Liver (tissue), 9 donors: Measurements from ENCODE around the gene ATP2C1. TPM values are rescaled to one million over a fixed set of nuclear protein-coding genes. Genes with fewer than 3 reads are reported as not detected.

Experiments
- DNase-seq: peaks from one replicate; pipeline ENCODE4 v3.0.0-alpha.2; 2017; ENCODE audit warnings: low spot score
- H3K27ac ChIP-seq, 2 donors: one replicate each; pipeline ENCODE4 v1.7.0; 2013; ENCODE audit warnings: inconsistent platforms in 2 of 2, low read length in 2 of 2, control low read depth in 1 of 2, low read depth in 1 of 2, mild to moderate bottlenecking in 1 of 2
- H3K27me3 ChIP-seq, 4 donors: one replicate each; pipeline versions ENCODE4 v1.6.1 to v1.7.0; 2013; ENCODE audit warnings: low read length in 3 of 4, inconsistent platforms in 1 of 4, mild to moderate bottlenecking in 1 of 4, moderate library complexity in 1 of 4; ENCODE audit not compliant: control insufficient read depth in 4 of 4, insufficient read depth in 4 of 4
- H3K36me3 ChIP-seq, 4 donors: one replicate each; pipeline versions ENCODE4 v1.6.1 to v1.7.0; 2013; ENCODE audit warnings: low read length in 3 of 4, mild to moderate bottlenecking in 3 of 4, low read depth in 1 of 4, moderate library complexity in 1 of 4; ENCODE audit not compliant: control insufficient read depth in 4 of 4, insufficient read depth in 3 of 4
- H3K4me1 ChIP-seq, 4 donors: one replicate each; pipeline versions ENCODE4 v1.6.1 to v1.7.0; 2013; ENCODE audit warnings: low read length in 3 of 4, mild to moderate bottlenecking in 3 of 4, moderate library complexity in 1 of 4; ENCODE audit not compliant: control insufficient read depth in 4 of 4, insufficient read depth in 4 of 4
- H3K4me3 ChIP-seq, 3 donors: one replicate each; pipeline versions ENCODE4 v1.6.1 to v1.7.0; 2013; ENCODE audit warnings: low read length in 3 of 3, control low read depth in 1 of 3, low read depth in 1 of 3, mild to moderate bottlenecking in 1 of 3
- H3K9ac ChIP-seq, 2 donors: one replicate each; pipeline ENCODE4 v1.7.0; 2013; ENCODE audit warnings: low read length in 2 of 2, mild to moderate bottlenecking in 2 of 2, moderate library complexity in 2 of 2, control low read depth in 1 of 2, low read depth in 1 of 2
- H3K9me3 ChIP-seq, 4 donors: one replicate each; pipeline versions ENCODE4 v1.6.1 to v1.7.0; 2013; ENCODE audit warnings: low read length in 3 of 4; ENCODE audit not compliant: control insufficient read depth in 4 of 4
- EGR1 ChIP-seq, 2 donors: IDR thresholded peaks; 2 replicates each; pipeline ENCODE4 v1.6.1; 2016 to 2018; ENCODE audit warnings: antibody characterized with exemption in 2 of 2, low read depth in 2 of 2
- FOXA1 ChIP-seq: IDR thresholded peaks from 2 replicates; pipeline ENCODE4 v1.6.1; 2016; ENCODE audit warnings: antibody characterized with exemption
- FOXA2 ChIP-seq: IDR thresholded peaks from 2 replicates; pipeline ENCODE4 v1.6.1; 2016; ENCODE audit warnings: antibody characterized with exemption
- GABPA ChIP-seq, 2 donors: IDR thresholded peaks in 1 of 2; conservative IDR thresholded peaks in 1 of 2; 2 replicates each; pipeline ENCODE4 v1.6.1; 2016; ENCODE audit warnings: antibody characterized with exemption in 2 of 2, mild to moderate bottlenecking in 1 of 2, moderate library complexity in 1 of 2
- HNF4A ChIP-seq, 2 donors: conservative IDR thresholded peaks; 2 replicates each; pipeline ENCODE4 v1.6.1; 2016; ENCODE audit warnings: antibody characterized with exemption in 2 of 2, mild to moderate bottlenecking in 2 of 2
- HNF4G ChIP-seq: IDR thresholded peaks from 2 replicates; pipeline ENCODE4 v1.6.1; 2016; ENCODE audit warnings: antibody characterized with exemption
- JUND ChIP-seq, 2 donors: IDR thresholded peaks; 2 replicates each; pipeline ENCODE4 v1.6.1; 2016; ENCODE audit warnings: antibody characterized with exemption in 2 of 2
- NR2F2 ChIP-seq: IDR thresholded peaks from 2 replicates; pipeline ENCODE4 v1.6.1; 2016; ENCODE audit warnings: antibody characterized with exemption
- RAD21 ChIP-seq, 2 donors: IDR thresholded peaks; 2 replicates each; pipeline ENCODE4 v1.6.1; 2016; ENCODE audit warnings: antibody characterized with exemption in 2 of 2, mild to moderate bottlenecking in 2 of 2
- RXRA ChIP-seq, 2 donors: IDR thresholded peaks; 2 replicates each; pipeline ENCODE4 v1.6.1; 2017 to 2018; ENCODE audit warnings: antibody characterized with exemption in 2 of 2, mild to moderate bottlenecking in 1 of 2
- SP1 ChIP-seq: IDR thresholded peaks from 2 replicates; pipeline ENCODE4 v1.6.1; 2018; ENCODE audit warnings: antibody characterized with exemption, mild to moderate bottlenecking
- TAF1 ChIP-seq: conservative IDR thresholded peaks from 2 replicates; pipeline ENCODE4 v1.6.1; 2016; ENCODE audit warnings: antibody characterized with exemption, mild to moderate bottlenecking
- YY1 ChIP-seq: IDR thresholded peaks from 2 replicates; pipeline ENCODE4 v1.6.1; 2016; ENCODE audit warnings: antibody characterized with exemption, mild to moderate bottlenecking
- WGBS: extraction: QIAGEN DNeasy Blood & Tissue Kit; methylation state at CpG from one replicate; pipeline ENCODE4 v1.1.7; 2013; 5-methylcytosine and 5-hydroxymethylcytosine counted together
- polyA plus RNA-seq, 2 donors: library from polyadenylated mRNA; stranded (reverse) in 1 of 2; unstranded in 1 of 2; fragments of 200-250 nt in 1 of 2; fragments of >200 nt in 1 of 2; fragmentation: Nextera tagmentation in 1 of 2; extraction: Ambion mirVana in 1 of 2; gene quantifications; one replicate each; pipeline versions ENCODE4 v1.2.1 to v1.2.3, GENCODE V29; 2013 to 2015
- total RNA-seq, 2 donors: library from RNA; depleted of rRNA; stranded (reverse); fragments of >200 nt; gene quantifications; one replicate each; pipeline ENCODE4 v1.2.3, GENCODE V29; 2014
- TF ChIP-seq, protein P1 (sequence below): IDR thresholded peaks from 2 replicates; pipeline ENCODE4 v1.6.1; 2016; ENCODE audit warnings: antibody characterized with exemption
- TF ChIP-seq, protein P2 (sequence below): IDR thresholded peaks from 2 replicates; pipeline ENCODE4 v1.6.1; 2016; ENCODE audit warnings: antibody characterized with exemption
- TF ChIP-seq, protein P3 (sequence below): fragments of 150-350 bp; IDR thresholded peaks from 2 replicates; pipeline ENCODE4 v1.5.1; 2017; ENCODE audit warnings: improper control_type of control experiment, low read depth, low read length; ENCODE audit not compliant: missing input control
- TF ChIP-seq, protein P4 (sequence below): IDR thresholded peaks from 2 replicates; pipeline ENCODE4 v1.6.1; 2016; ENCODE audit warnings: antibody characterized with exemption, mild to moderate bottlenecking
- TF ChIP-seq, protein P5 (sequence below): IDR thresholded peaks from 2 replicates; pipeline ENCODE4 v1.6.1; 2016; ENCODE audit warnings: antibody characterized with exemption
- donor health status: healthy.
- donor health status: healthy.
- donor health status: healthy.
- donor health status: healthy.
- donor health status: healthy.

The ATP2C1 gene
- total and polyA plus RNA-seq, 4 donors: 10.5 to 45.1 (median 25.2) TPM

DNA sequence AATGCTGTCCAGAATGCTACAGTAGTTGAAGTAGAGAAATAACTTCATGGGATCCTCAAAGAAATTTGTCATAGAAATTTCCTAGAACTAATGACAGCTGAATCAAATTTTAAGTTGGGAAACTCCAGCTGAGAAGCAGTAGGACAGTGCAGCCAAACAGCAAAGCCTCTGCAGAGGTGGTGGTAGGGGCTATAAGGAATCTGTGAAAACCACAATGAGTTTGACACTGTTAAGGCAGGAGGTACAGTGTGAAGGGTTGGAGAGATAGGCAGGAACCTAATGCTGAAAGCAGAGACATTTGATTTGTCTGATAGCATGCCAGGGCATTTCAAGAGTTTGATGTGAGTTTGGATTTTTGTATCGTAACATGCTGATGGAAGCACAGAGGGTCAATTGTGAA is 110.7 kb downstream of the ATP2C1 start:
- no peak overlapping the region for H3K4me3 ChIP-seq
- no peaks in the 10 kb centered on the region for H3K27me3 ChIP-seq
- no peak overlapping the region for H3K9ac ChIP-seq
- H3K36me3 ChIP-seq: peaks cover 0 to 6% (median 2%) of the 10 kb centered on the region in 4 donors
- H3K27ac ChIP-seq: no peak overlapping the region
- WGBS: 94% methylated on average over 1 of the region's 1 CpG
- no peaks in the 10 kb centered on the region for H3K4me1 ChIP-seq
- TF ChIP-seq, protein P1, sequence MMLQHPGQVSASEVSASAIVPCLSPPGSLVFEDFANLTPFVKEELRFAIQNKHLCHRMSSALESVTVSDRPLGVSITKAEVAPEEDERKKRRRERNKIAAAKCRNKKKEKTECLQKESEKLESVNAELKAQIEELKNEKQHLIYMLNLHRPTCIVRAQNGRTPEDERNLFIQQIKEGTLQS: no peak
- TF ChIP-seq GABPA (IDR thresholded peaks at IDR 0.05 in 1 of 2, conservative IDR thresholded peaks at IDR 0.05 in 1 of 2) (no peak), FOXA2 (no peak), YY1 (no peak), TAF1 (no peak), RAD21 (IDR thresholded peaks at IDR 0.05) (no peak), RXRA (IDR thresholded peaks at IDR 0.05) (no peak), HNF4G (no peak), SP1 (no peak), FOXA1 (no peak), NR2F2 (no peak), HNF4A (conservative IDR thresholded peaks at IDR 0.05) (no peak)
- TF ChIP-seq, protein P2, sequence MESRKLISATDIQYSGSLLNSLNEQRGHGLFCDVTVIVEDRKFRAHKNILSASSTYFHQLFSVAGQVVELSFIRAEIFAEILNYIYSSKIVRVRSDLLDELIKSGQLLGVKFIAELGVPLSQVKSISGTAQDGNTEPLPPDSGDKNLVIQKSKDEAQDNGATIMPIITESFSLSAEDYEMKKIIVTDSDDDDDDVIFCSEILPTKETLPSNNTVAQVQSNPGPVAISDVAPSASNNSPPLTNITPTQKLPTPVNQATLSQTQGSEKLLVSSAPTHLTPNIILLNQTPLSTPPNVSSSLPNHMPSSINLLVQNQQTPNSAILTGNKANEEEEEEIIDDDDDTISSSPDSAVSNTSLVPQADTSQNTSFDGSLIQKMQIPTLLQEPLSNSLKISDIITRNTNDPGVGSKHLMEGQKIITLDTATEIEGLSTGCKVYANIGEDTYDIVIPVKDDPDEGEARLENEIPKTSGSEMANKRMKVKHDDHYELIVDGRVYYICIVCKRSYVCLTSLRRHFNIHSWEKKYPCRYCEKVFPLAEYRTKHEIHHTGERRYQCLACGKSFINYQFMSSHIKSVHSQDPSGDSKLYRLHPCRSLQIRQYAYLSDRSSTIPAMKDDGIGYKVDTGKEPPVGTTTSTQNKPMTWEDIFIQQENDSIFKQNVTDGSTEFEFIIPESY: no peak
- TF ChIP-seq, protein P3, sequence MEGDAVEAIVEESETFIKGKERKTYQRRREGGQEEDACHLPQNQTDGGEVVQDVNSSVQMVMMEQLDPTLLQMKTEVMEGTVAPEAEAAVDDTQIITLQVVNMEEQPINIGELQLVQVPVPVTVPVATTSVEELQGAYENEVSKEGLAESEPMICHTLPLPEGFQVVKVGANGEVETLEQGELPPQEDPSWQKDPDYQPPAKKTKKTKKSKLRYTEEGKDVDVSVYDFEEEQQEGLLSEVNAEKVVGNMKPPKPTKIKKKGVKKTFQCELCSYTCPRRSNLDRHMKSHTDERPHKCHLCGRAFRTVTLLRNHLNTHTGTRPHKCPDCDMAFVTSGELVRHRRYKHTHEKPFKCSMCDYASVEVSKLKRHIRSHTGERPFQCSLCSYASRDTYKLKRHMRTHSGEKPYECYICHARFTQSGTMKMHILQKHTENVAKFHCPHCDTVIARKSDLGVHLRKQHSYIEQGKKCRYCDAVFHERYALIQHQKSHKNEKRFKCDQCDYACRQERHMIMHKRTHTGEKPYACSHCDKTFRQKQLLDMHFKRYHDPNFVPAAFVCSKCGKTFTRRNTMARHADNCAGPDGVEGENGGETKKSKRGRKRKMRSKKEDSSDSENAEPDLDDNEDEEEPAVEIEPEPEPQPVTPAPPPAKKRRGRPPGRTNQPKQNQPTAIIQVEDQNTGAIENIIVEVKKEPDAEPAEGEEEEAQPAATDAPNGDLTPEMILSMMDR: no peak
- TF ChIP-seq, protein P4, sequence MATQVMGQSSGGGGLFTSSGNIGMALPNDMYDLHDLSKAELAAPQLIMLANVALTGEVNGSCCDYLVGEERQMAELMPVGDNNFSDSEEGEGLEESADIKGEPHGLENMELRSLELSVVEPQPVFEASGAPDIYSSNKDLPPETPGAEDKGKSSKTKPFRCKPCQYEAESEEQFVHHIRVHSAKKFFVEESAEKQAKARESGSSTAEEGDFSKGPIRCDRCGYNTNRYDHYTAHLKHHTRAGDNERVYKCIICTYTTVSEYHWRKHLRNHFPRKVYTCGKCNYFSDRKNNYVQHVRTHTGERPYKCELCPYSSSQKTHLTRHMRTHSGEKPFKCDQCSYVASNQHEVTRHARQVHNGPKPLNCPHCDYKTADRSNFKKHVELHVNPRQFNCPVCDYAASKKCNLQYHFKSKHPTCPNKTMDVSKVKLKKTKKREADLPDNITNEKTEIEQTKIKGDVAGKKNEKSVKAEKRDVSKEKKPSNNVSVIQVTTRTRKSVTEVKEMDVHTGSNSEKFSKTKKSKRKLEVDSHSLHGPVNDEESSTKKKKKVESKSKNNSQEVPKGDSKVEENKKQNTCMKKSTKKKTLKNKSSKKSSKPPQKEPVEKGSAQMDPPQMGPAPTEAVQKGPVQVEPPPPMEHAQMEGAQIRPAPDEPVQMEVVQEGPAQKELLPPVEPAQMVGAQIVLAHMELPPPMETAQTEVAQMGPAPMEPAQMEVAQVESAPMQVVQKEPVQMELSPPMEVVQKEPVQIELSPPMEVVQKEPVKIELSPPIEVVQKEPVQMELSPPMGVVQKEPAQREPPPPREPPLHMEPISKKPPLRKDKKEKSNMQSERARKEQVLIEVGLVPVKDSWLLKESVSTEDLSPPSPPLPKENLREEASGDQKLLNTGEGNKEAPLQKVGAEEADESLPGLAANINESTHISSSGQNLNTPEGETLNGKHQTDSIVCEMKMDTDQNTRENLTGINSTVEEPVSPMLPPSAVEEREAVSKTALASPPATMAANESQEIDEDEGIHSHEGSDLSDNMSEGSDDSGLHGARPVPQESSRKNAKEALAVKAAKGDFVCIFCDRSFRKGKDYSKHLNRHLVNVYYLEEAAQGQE: no peak
- TF ChIP-seq, protein P5, sequence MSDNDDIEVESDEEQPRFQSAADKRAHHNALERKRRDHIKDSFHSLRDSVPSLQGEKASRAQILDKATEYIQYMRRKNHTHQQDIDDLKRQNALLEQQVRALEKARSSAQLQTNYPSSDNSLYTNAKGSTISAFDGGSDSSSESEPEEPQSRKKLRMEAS: no peak
- H3K9me3 ChIP-seq: no peaks in the 10 kb centered on the region
- DNase-seq: no peak

DNA sequence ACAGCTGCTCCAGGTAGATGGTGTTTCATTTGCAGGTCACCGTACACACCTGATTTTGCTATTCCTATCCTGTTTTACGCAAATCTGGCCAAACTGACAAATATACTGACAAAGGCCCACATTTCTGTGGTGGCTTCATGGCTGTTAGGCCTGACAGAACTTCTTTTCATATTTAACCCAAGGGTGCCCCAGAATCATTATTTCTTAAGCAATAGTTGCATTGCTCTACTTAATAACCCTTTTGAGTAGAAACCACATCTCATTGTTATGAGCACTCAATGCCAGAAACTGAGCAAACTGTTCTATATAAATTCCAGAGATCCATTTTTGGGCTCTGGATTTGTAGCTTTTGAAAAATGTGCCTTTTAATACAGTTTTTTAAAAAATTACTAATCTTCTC is 113.4 kb downstream of the ATP2C1 start:
- no peak for DNase-seq
- Histone ChIP-seq H3K4me1 (no peaks in the 10 kb centered on the region), H3K27me3 (no peaks in the 10 kb centered on the region), H3K9me3 (no peaks in the 10 kb centered on the region), H3K36me3 (peaks cover 0 to 8% (median 6%) of the 10 kb centered on the region in 4 donors), H3K9ac (no peak overlapping the region), H3K4me3 (no peak overlapping the region), H3K27ac (no peak overlapping the region)
- 98% methylated on average over 2 of the region's 2 CpGs for WGBS
- TF ChIP-seq, protein P2: no peak
- TF ChIP-seq JUND (IDR thresholded peaks at IDR 0.05) (no peak), GABPA (IDR thresholded peaks at IDR 0.05 in 1 of 2, conservative IDR thresholded peaks at IDR 0.05 in 1 of 2) (no peak), HNF4A (conservative IDR thresholded peaks at IDR 0.05) (no peak), RAD21 (IDR thresholded peaks at IDR 0.05) (no peak), NR2F2 (no peak), SP1 (no peak), HNF4G (no peak), EGR1 (IDR thresholded peaks at IDR 0.05; ENCODE audit: low read depth in 2 of 2) (no peak), YY1 (no peak), RXRA (IDR thresholded peaks at IDR 0.05) (no peak), FOXA1 (no peak), FOXA2 (no peak)
- TF ChIP-seq, protein P3: no peak
- TF ChIP-seq, protein P5: no peak
